PC-3 (cell line): Measurements from ENCODE around the gene PSMA2. TPM values are rescaled to one million over a fixed set of nuclear protein-coding genes. Genes with fewer than 3 reads are reported as not detected.
A peak's percentile ranks its signal among the peaks of the same experiment; 100 is the strongest.

Experiments used
- ATAC-seq: fragments of 200-7000 bp; cut with Tn5 transposase; 2 replicates; pipeline ENCODE4 v1.9.1; 2020; ENCODE audit warnings: mild to moderate bottlenecking, moderate library complexity
- BruUV-seq: library from RNA; stranded (reverse); fragments of 400-500 nt; replicated peaks from 2 replicates; lab custom pipeline; 2021; lab: Mats Ljungman, UMichigan
- CTCF ChIA-PET: fragments of 300-600 bp; sonication (Branson Sonifier 250); formaldehyde crosslinking; loops from one replicate; lab custom pipeline; 2022; ENCODE audit warnings: antibody characterized with exemption; lab: Charles Lee
- POLR2A ChIA-PET: fragments of 300-600 bp; sonication (Branson Sonifier 250); formaldehyde crosslinking; loops from one replicate; lab custom pipeline; 2022; ENCODE audit warnings: antibody characterized with exemption; ENCODE audit not compliant: unreplicated experiment; lab: Charles Lee
- DNase-seq: peaks from one replicate; pipeline ENCODE4 v3.0.0-alpha.2; 2015
- H2AFZ ChIP-seq: fragments of 300-600 bp; sonication (generic); 2 replicates; pipeline ENCODE4 v1.6.0; 2016; ENCODE audit warnings: antibody characterized with exemption, low read length
- H3F3A ChIP-seq: fragments of 300-600 bp; sonication (generic); one replicate; pipeline ENCODE4 v1.6.0; 2017; ENCODE audit warnings: antibody characterized with exemption, low read length, control low read depth, mild to moderate bottlenecking; ENCODE audit not compliant: unreplicated experiment
- H3K27ac ChIP-seq: fragments of 300-600 bp; sonication (generic); 2 replicates; pipeline ENCODE4 v1.5.1; 2016; ENCODE audit warnings: mild to moderate bottlenecking, low read length
- H3K27me3 ChIP-seq: fragments of 300-600 bp; sonication (generic); 2 replicates; pipeline ENCODE4 v1.6.1; 2016; ENCODE audit warnings: low read length, mixed read lengths
- H3K36me3 ChIP-seq: fragments of 300-600 bp; sonication (generic); 2 replicates; pipeline ENCODE4 v1.6.1; 2016; ENCODE audit warnings: low read depth, mixed run types, low read length, mixed read lengths
- H3K4me1 ChIP-seq: fragments of 300-600 bp; sonication (generic); 2 replicates; pipeline ENCODE4 v1.5.1; 2016; ENCODE audit warnings: low read length; ENCODE audit not compliant: insufficient read depth
- H3K4me2 ChIP-seq: fragments of 300-600 bp; sonication (generic); 2 replicates; pipeline ENCODE4 v1.6.0; 2016; ENCODE audit warnings: low read length
- H3K4me3 ChIP-seq: fragments of 300-600 bp; sonication (generic); 2 replicates; pipeline ENCODE4 v1.5.1; 2016; ENCODE audit warnings: mild to moderate bottlenecking, low read length, mixed read lengths
- H3K79me2 ChIP-seq: fragments of 300-600 bp; sonication (generic); 2 replicates; pipeline ENCODE4 v1.6.1; 2017; ENCODE audit warnings: low read length, mixed read lengths
- H3K9ac ChIP-seq: fragments of 300-600 bp; sonication (generic); 2 replicates; pipeline ENCODE4 v1.6.0; 2016; ENCODE audit warnings: mild to moderate bottlenecking, low read length
- H3K9me2 ChIP-seq: fragments of 300-600 bp; sonication (generic); replicated peaks from 2 replicates; pipeline ENCODE4 v1.6.1; 2016; ENCODE audit warnings: mixed run types, low read length, mixed read lengths
- H3K9me3 ChIP-seq: fragments of 300-600 bp; sonication (generic); 2 replicates; pipeline ENCODE4 v1.6.1; 2016; ENCODE audit warnings: low read length, mixed read lengths
- H4K20me1 ChIP-seq: fragments of 300-600 bp; sonication (generic); 2 replicates; pipeline ENCODE4 v1.6.1; 2016; ENCODE audit warnings: low read length, mixed read lengths
- CTCF ChIP-seq: fragments of 300-600 bp; sonication (generic); conservative IDR thresholded peaks from 2 replicates; pipeline ENCODE4 v1.5.1; 2017; ENCODE audit warnings: antibody characterized with exemption, low read depth, mild to moderate bottlenecking, low read length
- EZH2 ChIP-seq: fragments of 300-600 bp; sonication (generic); IDR thresholded peaks from one replicate; pipeline ENCODE4 v1.6.1; 2017; ENCODE audit warnings: antibody characterized with exemption, mild to moderate bottlenecking, low read length; ENCODE audit not compliant: unreplicated experiment
- EZH2phosphoT487 ChIP-seq: fragments of 300-600 bp; sonication (generic); IDR thresholded peaks from 2 replicates; pipeline ENCODE4 v1.6.1; 2018; ENCODE audit warnings: mild to moderate bottlenecking, antibody characterized with exemption, low read length, borderline replicate concordance
- intact Hi-C: fragments of 100-400 bp; cut with micrococcal nuclease; formaldehyde crosslinking; loops from 2 replicates; pipeline ENCODE4 v1.9.0; 2023
- total RNA-seq: library from RNA; depleted of rRNA; stranded (reverse); fragments of >200 nt; gene quantifications from 2 replicates; pipeline ENCODE4 v1.2.3, GENCODE V29; 2014

Gene PSMA2
- total RNA-seq, 1 experiment from 2014 or later = 85.6 TPM

DNA sequence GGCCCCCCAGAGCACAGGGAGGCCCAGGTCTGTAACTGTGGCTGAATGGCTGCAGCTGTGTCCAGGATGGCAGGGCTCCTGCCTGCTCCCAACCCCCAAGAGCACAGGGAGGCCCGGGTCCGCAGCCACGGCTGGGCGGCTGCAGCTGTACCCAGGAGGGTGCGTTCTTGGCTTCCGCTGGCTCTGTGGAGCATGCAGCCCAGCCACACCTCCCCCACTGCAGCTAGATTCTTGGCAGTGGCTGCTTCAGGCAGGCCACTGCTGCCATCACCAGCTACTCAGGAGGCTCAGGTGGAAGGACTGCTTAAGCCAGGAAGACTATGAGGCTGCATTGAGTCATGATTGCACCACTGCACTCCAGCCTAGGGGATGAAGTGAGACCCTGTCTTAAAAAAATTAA is 48.0 kb downstream of the PSMA2 start:
- peaks cover 4% of the 10 kb centered on the region for H3F3A ChIP-seq
- H3K79me2 ChIP-seq = no peaks in the 10 kb centered on the region
- H3K9me2 ChIP-seq = no peaks in the 10 kb centered on the region
- H3K9me3 ChIP-seq = no peaks in the 10 kb centered on the region
- H3K4me1 ChIP-seq = peaks cover 36% of the 10 kb centered on the region
- POLR2A ChIA-PET = no interaction called here
- H2AFZ ChIP-seq = peak overlapping the region; percentile 55; the same call in 1 of the 2 replicates
- no peaks in the 10 kb centered on the region for H4K20me1 ChIP-seq
- intact Hi-C loops = no loop called here
- peak overlapping the region; percentile 59 for H3K27ac ChIP-seq
- no TSS peak for BruUV-seq
- CTCF ChIA-PET = no interaction called here
- DNase-seq (peak; percentile 90), ATAC-seq (peak; percentile 61)
- H3K36me3 ChIP-seq = no peaks in the 10 kb centered on the region
- no peaks in the 10 kb centered on the region for H3K27me3 ChIP-seq
- H3K4me3 ChIP-seq = no peak overlapping the region; the same call in 1 of the 2 replicates
- TF ChIP-seq CTCF = no peak
- TF ChIP-seq EZH2phosphoT487 = no peak
- TF ChIP-seq EZH2 = no peak
- peak overlapping the region; percentile 21; the same call in 1 of the 2 replicates for H3K9ac ChIP-seq
- H3K4me2 ChIP-seq = peak overlapping the region; percentile 78

- DNase-seq = no peak
- H3K4me3 ChIP-seq = no peak overlapping the region
- H2AFZ ChIP-seq = no peak overlapping the region
- no peak overlapping the region for H3K4me2 ChIP-seq
- ChIA-PET CTCF (no interaction called here), POLR2A (interaction anchor here (0.6 kb wide), 1 partner anchor 52 kb away, joined by 3 read pairs; the partner anchor contains the start of gene MRPL32)
- no peaks in the 10 kb centered on the region for H3K9me2 ChIP-seq
- peaks cover 16% of the 10 kb centered on the region for H3K4me1 ChIP-seq
- H3K79me2 ChIP-seq = no peaks in the 10 kb centered on the region
- H3K27me3 ChIP-seq = no peaks in the 10 kb centered on the region
- TF ChIP-seq EZH2phosphoT487 (no peak), CTCF (no peak), EZH2 (no peak)
- no peaks in the 10 kb centered on the region for H3K9me3 ChIP-seq
- H3F3A ChIP-seq = no peaks in the 10 kb centered on the region
- no peak overlapping the region for H3K9ac ChIP-seq
- BruUV-seq = no TSS peak
- no peaks in the 10 kb centered on the region for H3K36me3 ChIP-seq
- H4K20me1 ChIP-seq = no peaks in the 10 kb centered on the region
- ATAC-seq = no peak
- intact Hi-C loops = no loop called here
- no peak overlapping the region for H3K27ac ChIP-seq
Observed at GRCh38 chr7:42880392-42880791, 51.6 kb downstream of the PSMA2 start.

- no peaks in the 10 kb centered on the region for H3K9me3 ChIP-seq
- no peak overlapping the region for H3K27ac ChIP-seq
- no peaks in the 10 kb centered on the region for H3K27me3 ChIP-seq
- no peaks in the 10 kb centered on the region for H4K20me1 ChIP-seq
- H3K79me2 ChIP-seq = no peaks in the 10 kb centered on the region
- POLR2A ChIA-PET = no interaction called here
- no peaks in the 10 kb centered on the region for H3K36me3 ChIP-seq
- H3K4me3 ChIP-seq = no peak overlapping the region
- no peak overlapping the region for H2AFZ ChIP-seq
- H3K9me2 ChIP-seq = no peaks in the 10 kb centered on the region
- DNase-seq = no peak
- CTCF ChIA-PET = interaction anchor here (0.6 kb wide), 1 partner anchor 42 kb away, joined by 6 read pairs; no protein-coding TSS in a partner anchor
- intact Hi-C loops = no loop called here
- no TSS peak for BruUV-seq
- ATAC-seq = peak; percentile 35; the same call in 1 of the 2 replicates
- no peaks in the 10 kb centered on the region for H3F3A ChIP-seq
- no peak for TF ChIP-seq EZH2
- no peak for TF ChIP-seq EZH2phosphoT487
- no peak for TF ChIP-seq CTCF
- peaks cover 4% of the 10 kb centered on the region; the same call in 1 of the 2 replicates for H3K4me1 ChIP-seq
- H3K9ac ChIP-seq = no peak overlapping the region
- H3K4me2 ChIP-seq = no peak overlapping the region
Observed at GRCh38 chr7:42878303-42878702, 53.7 kb downstream of the PSMA2 start.
